ENCODE results near the gene STAB2.

GRCh38 chr12:103667125-103667524, 80.1 kb downstream of the STAB2 start:
- TF ChIP-seq POLR2A (IDR thresholded peaks at IDR 0.05) = no peak
- TF ChIP-seq, protein P1, sequence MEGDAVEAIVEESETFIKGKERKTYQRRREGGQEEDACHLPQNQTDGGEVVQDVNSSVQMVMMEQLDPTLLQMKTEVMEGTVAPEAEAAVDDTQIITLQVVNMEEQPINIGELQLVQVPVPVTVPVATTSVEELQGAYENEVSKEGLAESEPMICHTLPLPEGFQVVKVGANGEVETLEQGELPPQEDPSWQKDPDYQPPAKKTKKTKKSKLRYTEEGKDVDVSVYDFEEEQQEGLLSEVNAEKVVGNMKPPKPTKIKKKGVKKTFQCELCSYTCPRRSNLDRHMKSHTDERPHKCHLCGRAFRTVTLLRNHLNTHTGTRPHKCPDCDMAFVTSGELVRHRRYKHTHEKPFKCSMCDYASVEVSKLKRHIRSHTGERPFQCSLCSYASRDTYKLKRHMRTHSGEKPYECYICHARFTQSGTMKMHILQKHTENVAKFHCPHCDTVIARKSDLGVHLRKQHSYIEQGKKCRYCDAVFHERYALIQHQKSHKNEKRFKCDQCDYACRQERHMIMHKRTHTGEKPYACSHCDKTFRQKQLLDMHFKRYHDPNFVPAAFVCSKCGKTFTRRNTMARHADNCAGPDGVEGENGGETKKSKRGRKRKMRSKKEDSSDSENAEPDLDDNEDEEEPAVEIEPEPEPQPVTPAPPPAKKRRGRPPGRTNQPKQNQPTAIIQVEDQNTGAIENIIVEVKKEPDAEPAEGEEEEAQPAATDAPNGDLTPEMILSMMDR (IDR thresholded peaks at IDR 0.05) = no peak
